HCT116 (cell line): Measurements from ENCODE around the gene RMI1. TPM values are rescaled to one million over a fixed set of nuclear protein-coding genes. Genes with fewer than 3 reads are reported as not detected.

ENCODE experiments used
- ATAC-seq: fragments of 200-7000 bp; cut with Tn5 transposase; 2 replicates; pipeline ENCODE4 v1.9.1; 2020; ENCODE audit warnings: mild to moderate bottlenecking, moderate library complexity
- Bru-seq: library from RNA; stranded (reverse); fragments of 400-500 nt; gene quantifications from one replicate; lab custom pipeline; 2021; lab: Mats Ljungman, UMichigan
- BruChase-seq, 2 experiments: library from RNA; stranded (reverse); fragments of 400-500 nt; gene quantifications; one replicate each; lab custom pipeline; 2021; lab: Mats Ljungman, UMichigan
- BruUV-seq: library from RNA; stranded (reverse); fragments of 400-500 nt; replicated peaks from 2 replicates; lab custom pipeline; 2021; lab: Mats Ljungman, UMichigan
- CTCF ChIA-PET: fragments of 300-600 bp; sonication (Branson Sonifier 250); formaldehyde crosslinking; loops from one replicate; lab custom pipeline; 2021; ENCODE audit warnings: antibody characterized with exemption; lab: Charles Lee
- POLR2A ChIA-PET: fragments of 300-600, 350-600 bp; sonication (Branson Sonifier 250); formaldehyde crosslinking; loops from one replicate; lab custom pipeline; 2021; ENCODE audit warnings: antibody characterized with exemption; lab: Charles Lee
- RAD21 ChIA-PET, 2 experiments: fragments of 300-600 bp; sonication (Branson Sonifier 250); formaldehyde crosslinking; loops; one replicate each; lab custom pipeline; 2023; ENCODE audit warnings: low total read pairs in 2 of 2; ENCODE audit not compliant: uncharacterized antibody in 2 of 2, unreplicated experiment in 2 of 2, low non-redundant PET in 1 of 2; lab: Charles Lee
- DNase-seq: peaks from one replicate; pipeline ENCODE4 v3.0.0-alpha.2; 2010; ENCODE audit warnings: low read depth, low spot score
- H2AFZ ChIP-seq: fragments of 200-600 bp; shearing (Covaris generic), sonication (generic); 2 replicates; pipeline ENCODE4 v1.6.1; 2017; ENCODE audit warnings: low read depth, mixed run types, mixed read lengths, antibody characterized with exemption, low read length; ENCODE audit not compliant: poor library complexity, severe bottlenecking
- H3K27ac ChIP-seq: 2 replicates; pipeline ENCODE4 v1.5.1; 2012; ENCODE audit warnings: low read depth, low read length
- H3K27me3 ChIP-seq: fragments of 200-600 bp; sonication (generic); 2 replicates; pipeline ENCODE4 v1.6.1; 2016; ENCODE audit warnings: mixed run types, low read length, mixed read lengths; ENCODE audit not compliant: insufficient read depth
- H3K36me3 ChIP-seq, 2 experiments: fragments of 200-500 bp in 1 of 2; fragments of 200-600 bp in 1 of 2; sonication (Bioruptor generic) in 1 of 2; sonication (generic) in 1 of 2; 2 replicates each; pipeline versions ENCODE4 v1.5.1 to v1.6.1; 2014 to 2016; ENCODE audit warnings: low read length in 2 of 2, inconsistent platforms in 1 of 2, mixed read lengths in 1 of 2, mixed run types in 1 of 2; ENCODE audit not compliant: insufficient read depth in 2 of 2, control insufficient read depth in 1 of 2
- H3K4me1 ChIP-seq, 2 experiments: fragments of 200-600 bp in 1 of 2; sonication (generic) in 1 of 2; 2 replicates each; pipeline versions ENCODE4 v1.5.1 to v1.6.1; 2012 to 2017; ENCODE audit warnings: low read length in 2 of 2, inconsistent platforms in 1 of 2, mild to moderate bottlenecking in 1 of 2, mixed read lengths in 1 of 2, mixed run types in 1 of 2, moderate library complexity in 1 of 2; ENCODE audit not compliant: insufficient read depth in 2 of 2, control insufficient read depth in 1 of 2
- H3K4me2 ChIP-seq: fragments of 200-600 bp; sonication (generic); 2 replicates; pipeline ENCODE4 v1.6.1; 2017; ENCODE audit warnings: mixed run types, low read length, mixed read lengths
- H3K4me3 ChIP-seq, 2 experiments: fragments of 200-600 bp in 1 of 2; sonication (generic) in 1 of 2; replicated peaks in 1 of 2; 2 replicates each; pipeline ENCODE4 v1.5.1; 2011 to 2016; ENCODE audit warnings: low read length in 2 of 2, control low read depth in 1 of 2, low read depth in 1 of 2, mild to moderate bottlenecking in 1 of 2, mixed read lengths in 1 of 2, mixed run types in 1 of 2
- H3K79me2 ChIP-seq: fragments of 200-600 bp; sonication (generic); 2 replicates; pipeline ENCODE4 v1.6.1; 2017; ENCODE audit warnings: mild to moderate bottlenecking, mixed run types, low read length, moderate library complexity, mixed read lengths; ENCODE audit not compliant: insufficient read depth
- H3K9ac ChIP-seq: fragments of 200-600 bp; sonication (generic); 2 replicates; pipeline ENCODE4 v1.6.1; 2016; ENCODE audit warnings: low read length, mixed read lengths
- H3K9me2 ChIP-seq: fragments of 200-600 bp; sonication (generic), shearing (Covaris generic); 2 replicates; pipeline ENCODE4 v1.6.1; 2017; ENCODE audit warnings: mixed run types, mild to moderate bottlenecking, moderate library complexity; ENCODE audit not compliant: insufficient read depth
- H3K9me3 ChIP-seq, 2 experiments: fragments of 200-500 bp in 1 of 2; fragments of 200-600 bp in 1 of 2; sonication (Bioruptor generic) in 1 of 2; sonication (generic) in 1 of 2; 2 replicates each; pipeline ENCODE4 v1.6.1; 2014 to 2017; ENCODE audit warnings: low read length in 2 of 2, mixed read lengths in 2 of 2, inconsistent platforms in 1 of 2, low read depth in 1 of 2, mild to moderate bottlenecking in 1 of 2, mixed run types in 1 of 2, moderate library complexity in 1 of 2; ENCODE audit not compliant: control insufficient read depth in 1 of 2, insufficient read depth in 1 of 2
- H4K20me1 ChIP-seq: fragments of 200-600 bp; sonication (generic), shearing (Covaris generic); 2 replicates; pipeline ENCODE4 v1.6.1; 2017; ENCODE audit warnings: mixed run types, mild to moderate bottlenecking, moderate library complexity; ENCODE audit not compliant: insufficient read depth
- ATF3 ChIP-seq: IDR thresholded peaks from 2 replicates; pipeline ENCODE4 v1.6.1; 2012
- CBX3 ChIP-seq: IDR thresholded peaks from 2 replicates; pipeline ENCODE4 v1.6.1; 2012; ENCODE audit warnings: low read depth
- CEBPB ChIP-seq: IDR thresholded peaks from 2 replicates; pipeline ENCODE4 v1.6.1; 2012; ENCODE audit warnings: low read depth
- EGR1 ChIP-seq: IDR thresholded peaks from 2 replicates; pipeline ENCODE4 v1.6.1; 2012; ENCODE audit warnings: low read depth
- ELF1 ChIP-seq: IDR thresholded peaks from 2 replicates; pipeline ENCODE4 v1.6.1; 2012; ENCODE audit warnings: low read depth, borderline replicate concordance
- EZH2 ChIP-seq: fragments of 200-600 bp; sonication (generic); IDR thresholded peaks from 2 replicates; pipeline ENCODE4 v1.6.1; 2017; ENCODE audit warnings: antibody characterized with exemption, mixed run types
- EZH2phosphoT487 ChIP-seq: fragments of 200-600 bp; IDR thresholded peaks from 2 replicates; pipeline ENCODE4 v1.6.1; 2018; ENCODE audit warnings: antibody characterized with exemption, borderline replicate concordance
- FOSL1 ChIP-seq: IDR thresholded peaks from 2 replicates; pipeline ENCODE4 v1.6.1; 2012; ENCODE audit warnings: low read depth
- JUND ChIP-seq: IDR thresholded peaks from 2 replicates; pipeline ENCODE4 v1.6.1; 2012
- MAX ChIP-seq: IDR thresholded peaks from 2 replicates; pipeline ENCODE4 v1.6.1; 2012
- POLR2AphosphoS5 ChIP-seq: IDR thresholded peaks from 2 replicates; pipeline ENCODE4 v1.6.1; 2011; ENCODE audit warnings: mild to moderate bottlenecking, low read depth, low read length, moderate library complexity
- REST ChIP-seq: IDR thresholded peaks from 2 replicates; pipeline ENCODE4 v1.6.1; 2012; ENCODE audit warnings: low read depth
- SP1 ChIP-seq: IDR thresholded peaks from 2 replicates; pipeline ENCODE4 v1.6.1; 2012; ENCODE audit warnings: low read depth
- SRF ChIP-seq: IDR thresholded peaks from 2 replicates; pipeline ENCODE4 v1.6.1; 2012; ENCODE audit warnings: low read depth
- TCF7L2 ChIP-seq: IDR thresholded peaks from 2 replicates; pipeline ENCODE4 v1.7.0; 2011; ENCODE audit warnings: borderline replicate concordance, inconsistent platforms; ENCODE audit not compliant: insufficient read depth, insufficient read length; ENCODE audit errors: extremely low read depth
- YY1 ChIP-seq: IDR thresholded peaks from 2 replicates; pipeline ENCODE4 v1.6.1; 2011; ENCODE audit warnings: low read length, low read depth, moderate library complexity, mild to moderate bottlenecking; ENCODE audit not compliant: insufficient replicate concordance; ENCODE audit errors: extremely low read depth
- ZBTB33 ChIP-seq: IDR thresholded peaks from 2 replicates; pipeline ENCODE4 v1.6.1; 2011; ENCODE audit warnings: mild to moderate bottlenecking, low read length, moderate library complexity; ENCODE audit not compliant: insufficient replicate concordance; ENCODE audit errors: extremely low read depth
- ZFX ChIP-seq: fragments of 450-650 bp; IDR thresholded peaks from 2 replicates; pipeline ENCODE4 v1.6.1; 2017
- ZNF274 ChIP-seq: fragments of 200-500 bp; sonication (Bioruptor generic); IDR thresholded peaks from 2 replicates; pipeline ENCODE4 v1.6.1; 2014; ENCODE audit warnings: mild to moderate bottlenecking, low read depth, low read length, inconsistent platforms
- intact Hi-C: fragments of 100-400 bp; cut with micrococcal nuclease; formaldehyde crosslinking; loops from 2 replicates; pipeline ENCODE4 v1.10.0; 2022
- long read RNA-seq: library from polyadenylated mRNA; unstranded; transcript quantifications from one replicate; pipeline ENCODE4 v2.0.0, GENCODE V29; 2021; ENCODE audit not compliant: unreplicated experiment
- polyA plus RNA-seq: library from polyadenylated mRNA; unstranded; fragments of >200 nt; gene quantifications from 2 replicates; pipeline ENCODE4 v1.2.1, GENCODE V29; 2012; ENCODE audit warnings: missing spikeins
- total RNA-seq: library from RNA; stranded (reverse); gene quantifications from one replicate; pipeline ENCODE4 v1.2.1, GENCODE V29; 2021; ENCODE audit not compliant: unreplicated experiment

RMI1 gene
- total RNA-seq (26.8 TPM), Bru-seq, nascent RNA (percentile 91 among the genes with signal in this experiment), BruChase-seq, experiment 1, labeled RNA remaining after a 6-hour chase (percentile 79 among the genes with signal in this experiment), BruChase-seq, experiment 2, labeled RNA remaining after a 2-hour chase (percentile 92 among the genes with signal in this experiment)
- 5.7 and 8.4 TPM in 2 replicates for polyA plus RNA-seq
- long read RNA-seq, transcript RMI1-202 (3 exons, 1,553 nt): major isoform, 31 of 68 reads
- long read RNA-seq, transcript RMI1-201 (3 exons, 3,420 nt): minor isoform, 15 of 68 reads
- long read RNA-seq, partial matches to known transcripts: 4 of 68 reads
- long read RNA-seq, other reads (novel, unspliced or antisense): 18 of 68 reads

- peak within 1 kb of the TSS; percentile 81 for H3K4me2 ChIP-seq
- H3K79me2 ChIP-seq: peaks cover 96% of the 10 kb centered on the region
- DNase-seq (peak; percentile 95), ATAC-seq (peak; percentile 82)
- H3K9me2 ChIP-seq: no peaks in the 10 kb centered on the region
- TSS peak; percentile 64 for BruUV-seq
- H2AFZ ChIP-seq: no peak within 1 kb of the TSS
- no peaks in the 10 kb centered on the region for H3K9me3 ChIP-seq
- ChIA-PET POLR2A (interaction anchor here (0.7 to 2.1 kb wide), 12 partner anchors 10 to 297 kb away, joined by 3 to 10 read pairs (median 4); partner anchors contain the start of gene KIF27), RAD21 (interaction anchor here in 1 of 2 experiments (1.0 kb wide), 1 partner anchor 280 kb away, joined by 5 read pairs; no protein-coding TSS in a partner anchor), CTCF (no interaction called here)
- H3K36me3 ChIP-seq: peaks cover 24 to 38% of the 10 kb centered on the region in 2 experiments
- peaks cover 9 to 24% of the 10 kb centered on the region in 2 experiments; a peak in 3 of 4 replicates for H3K4me1 ChIP-seq
- H3K27ac ChIP-seq: peak within 1 kb of the TSS; percentile 96
- peak within 1 kb of the TSS; percentile 77 to 94 for H3K4me3 ChIP-seq
- H4K20me1 ChIP-seq: peaks cover 37% of the 10 kb centered on the region
- intact Hi-C loops: loop anchor here (1.0 to 5.0 kb wide), 3 partner anchors 18 to 282 kb away; no protein-coding TSS in a partner anchor
- H3K27me3 ChIP-seq: no peaks in the 10 kb centered on the region
- peak within 1 kb of the TSS; percentile 100 for H3K9ac ChIP-seq
- peak; percentile 67 for TF ChIP-seq EGR1
- TF ChIP-seq POLR2AphosphoS5: peak; percentile 79
- TF ChIP-seq ZFX: peak; percentile 91; the same call in 1 of the 2 replicates
- TF ChIP-seq SRF: no peak; the same call in 1 of the 2 replicates
- peak; percentile 97 for TF ChIP-seq ZBTB33
- TF ChIP-seq TCF7L2: peak; percentile 45
- no peak; the same call in 1 of the 2 replicates for TF ChIP-seq SP1
- no peak for TF ChIP-seq ZNF274
- peak; percentile 93 for TF ChIP-seq MAX
- TF ChIP-seq JUND: peak; percentile 23; the same call in 1 of the 2 replicates
- no peak for TF ChIP-seq CEBPB
- no peak for TF ChIP-seq ATF3
- TF ChIP-seq CBX3: peak; percentile 69; the same call in 1 of the 2 replicates
- no peak for TF ChIP-seq ELF1
- peak; percentile 90 for TF ChIP-seq YY1
- no peak for TF ChIP-seq REST
- no peak for TF ChIP-seq FOSL1
- TF ChIP-seq EZH2phosphoT487: no peak
- no peak for TF ChIP-seq EZH2
Measured at GRCh38 chr9:83980395-83981125, at the start of gene RMI1. Gene RMI1, plus strand, starts transcription at chr9:83980805. Its CDS starts 20,182 bp downstream, at chr9:84000987.
